Astrocyte (in vitro differentiated cells and primary cell): Measurements from ENCODE around the gene SCN2A. TPM values are rescaled to one million over a fixed set of nuclear protein-coding genes. Genes with fewer than 3 reads are reported as not detected.

Experiments used
- DNase-seq: peaks from one replicate; pipeline ENCODE4 v3.0.0-alpha.2; 2010; ENCODE audit warnings: low read depth
- FAIRE-seq: peaks from 2 replicates; lab custom pipeline; 2011; peaks lifted over from hg19 to GRCh38; lab: Jason Lieb, UNC
- H2AFZ ChIP-seq: 2 replicates; pipeline ENCODE4 v1.6.0; 2012; ENCODE audit warnings: low read depth, low read length, inconsistent platforms
- H3K27ac ChIP-seq: 2 replicates; pipeline ENCODE4 v1.5.1; 2011; ENCODE audit warnings: low read depth, low read length, inconsistent platforms
- H3K27me3 ChIP-seq: 2 replicates; pipeline ENCODE4 v1.6.0; 2011; ENCODE audit warnings: low read length, inconsistent platforms; ENCODE audit not compliant: insufficient read depth
- H3K36me3 ChIP-seq: 2 replicates; pipeline ENCODE4 v1.5.1; 2011; ENCODE audit warnings: low read length, inconsistent platforms; ENCODE audit not compliant: insufficient read depth
- H3K4me1 ChIP-seq: 2 replicates; pipeline ENCODE4 v1.5.1; 2011; ENCODE audit warnings: low read length, inconsistent platforms; ENCODE audit not compliant: insufficient read depth
- H3K4me2 ChIP-seq: 2 replicates; pipeline ENCODE4 v1.6.0; 2012; ENCODE audit warnings: low read length, inconsistent platforms
- H3K4me3 ChIP-seq: 2 replicates; pipeline ENCODE4 v1.5.1; 2011; ENCODE audit warnings: low read depth, mild to moderate bottlenecking, low read length, inconsistent platforms; ENCODE audit not compliant: insufficient read depth
- H3K79me2 ChIP-seq: 2 replicates; pipeline ENCODE4 v1.6.0; 2012; ENCODE audit warnings: mild to moderate bottlenecking, low read length, inconsistent platforms; ENCODE audit not compliant: insufficient read depth
- H3K9ac ChIP-seq: 2 replicates; pipeline ENCODE4 v1.6.0; 2012; ENCODE audit warnings: mild to moderate bottlenecking, low read length, inconsistent platforms
- H3K9me3 ChIP-seq: 2 replicates; pipeline ENCODE4 v1.5.1; 2012; ENCODE audit warnings: low read depth, mild to moderate bottlenecking, low read length, inconsistent platforms; ENCODE audit not compliant: insufficient read depth
- H4K20me1 ChIP-seq: 2 replicates; pipeline ENCODE4 v1.6.0; 2012; ENCODE audit warnings: low read length, inconsistent platforms; ENCODE audit not compliant: insufficient read depth
- H3K27ac Mint-ChIP-seq: one replicate; pipeline ENCODE4 v1.8.0; 2021; ENCODE audit warnings: mild to moderate bottlenecking, mixed read lengths; ENCODE audit not compliant: unreplicated experiment
- H3K27me3 Mint-ChIP-seq: one replicate; pipeline ENCODE4 v1.8.0; 2021; ENCODE audit warnings: low read depth, mixed read lengths; ENCODE audit not compliant: unreplicated experiment
- H3K36me3 Mint-ChIP-seq: one replicate; pipeline ENCODE4 v1.8.0; 2021; ENCODE audit warnings: low read depth, mixed read lengths; ENCODE audit not compliant: unreplicated experiment
- H3K4me1 Mint-ChIP-seq: one replicate; pipeline ENCODE4 v1.8.0; 2021; ENCODE audit warnings: low read depth, mixed read lengths; ENCODE audit not compliant: unreplicated experiment
- H3K4me3 Mint-ChIP-seq: one replicate; pipeline ENCODE4 v1.8.0; 2021; ENCODE audit warnings: mild to moderate bottlenecking, moderate library complexity, mixed read lengths; ENCODE audit not compliant: unreplicated experiment
- H3K9me3 Mint-ChIP-seq: one replicate; pipeline ENCODE4 v1.8.0; 2021; ENCODE audit warnings: mild to moderate bottlenecking, mixed read lengths; ENCODE audit not compliant: unreplicated experiment
- EZH2 ChIP-seq: IDR thresholded peaks from 2 replicates; pipeline ENCODE4 v1.6.1; 2012; ENCODE audit warnings: mild to moderate bottlenecking, low read length, inconsistent platforms; ENCODE audit not compliant: insufficient read depth
- total RNA-seq: library from RNA; stranded (reverse); gene quantifications from 2 replicates; pipeline ENCODE4 v1.2.1, GENCODE V29; 2021
- TF ChIP-seq, protein P1 (sequence below): IDR thresholded peaks from 2 replicates; pipeline ENCODE4 v1.5.1; 2011; ENCODE audit warnings: low read depth, mild to moderate bottlenecking, inconsistent platforms, low read length, moderate library complexity; ENCODE audit not compliant: insufficient read depth

SCN2A gene
- total RNA-seq, 1 donor from 2014 or later: 7.5 TPM

DNA sequence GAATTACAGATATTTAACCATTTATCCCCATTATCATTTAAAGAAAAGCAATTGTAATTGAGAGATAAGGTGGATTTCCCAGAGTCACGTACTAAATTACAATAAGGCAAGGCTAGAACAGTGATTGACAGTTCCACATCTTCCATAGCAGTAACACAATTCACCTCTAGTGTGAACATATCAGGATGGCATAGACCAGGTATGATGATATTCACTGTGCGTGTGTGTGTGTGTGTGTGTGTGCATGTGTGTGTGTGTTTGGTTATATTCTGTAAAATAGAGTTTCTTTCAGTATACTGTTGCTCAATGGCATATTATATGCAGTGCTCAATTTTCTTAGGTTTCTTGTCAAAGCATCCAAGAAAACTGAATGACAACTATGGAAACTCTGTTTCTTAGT is 1.7 kb downstream of the SCN2A start:
- Histone ChIP-seq H3K27ac (no peak overlapping the region), H3K4me1 (no peaks in the 10 kb centered on the region), H3K9me3 (no peaks in the 10 kb centered on the region), H3K27me3 (no peaks in the 10 kb centered on the region), H3K4me2 (no peak overlapping the region), H2AFZ (no peak overlapping the region), H3K36me3 (no peaks in the 10 kb centered on the region), H3K9ac (no peak overlapping the region), H3K4me3 (no peak overlapping the region), H3K79me2 (no peaks in the 10 kb centered on the region), H4K20me1 (no peaks in the 10 kb centered on the region)
- Mint-ChIP-seq H3K9me3 (no peaks in the 10 kb centered on the region), H3K27me3 (no peaks in the 10 kb centered on the region), H3K4me3 (no peak overlapping the region), H3K36me3 (no peaks in the 10 kb centered on the region), H3K27ac (no peak overlapping the region), H3K4me1 (no peaks in the 10 kb centered on the region)
- FAIRE-seq (no peak), DNase-seq (no peak)
- TF ChIP-seq EZH2: no peak
- TF ChIP-seq, protein P1, sequence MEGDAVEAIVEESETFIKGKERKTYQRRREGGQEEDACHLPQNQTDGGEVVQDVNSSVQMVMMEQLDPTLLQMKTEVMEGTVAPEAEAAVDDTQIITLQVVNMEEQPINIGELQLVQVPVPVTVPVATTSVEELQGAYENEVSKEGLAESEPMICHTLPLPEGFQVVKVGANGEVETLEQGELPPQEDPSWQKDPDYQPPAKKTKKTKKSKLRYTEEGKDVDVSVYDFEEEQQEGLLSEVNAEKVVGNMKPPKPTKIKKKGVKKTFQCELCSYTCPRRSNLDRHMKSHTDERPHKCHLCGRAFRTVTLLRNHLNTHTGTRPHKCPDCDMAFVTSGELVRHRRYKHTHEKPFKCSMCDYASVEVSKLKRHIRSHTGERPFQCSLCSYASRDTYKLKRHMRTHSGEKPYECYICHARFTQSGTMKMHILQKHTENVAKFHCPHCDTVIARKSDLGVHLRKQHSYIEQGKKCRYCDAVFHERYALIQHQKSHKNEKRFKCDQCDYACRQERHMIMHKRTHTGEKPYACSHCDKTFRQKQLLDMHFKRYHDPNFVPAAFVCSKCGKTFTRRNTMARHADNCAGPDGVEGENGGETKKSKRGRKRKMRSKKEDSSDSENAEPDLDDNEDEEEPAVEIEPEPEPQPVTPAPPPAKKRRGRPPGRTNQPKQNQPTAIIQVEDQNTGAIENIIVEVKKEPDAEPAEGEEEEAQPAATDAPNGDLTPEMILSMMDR: no peak

DNA sequence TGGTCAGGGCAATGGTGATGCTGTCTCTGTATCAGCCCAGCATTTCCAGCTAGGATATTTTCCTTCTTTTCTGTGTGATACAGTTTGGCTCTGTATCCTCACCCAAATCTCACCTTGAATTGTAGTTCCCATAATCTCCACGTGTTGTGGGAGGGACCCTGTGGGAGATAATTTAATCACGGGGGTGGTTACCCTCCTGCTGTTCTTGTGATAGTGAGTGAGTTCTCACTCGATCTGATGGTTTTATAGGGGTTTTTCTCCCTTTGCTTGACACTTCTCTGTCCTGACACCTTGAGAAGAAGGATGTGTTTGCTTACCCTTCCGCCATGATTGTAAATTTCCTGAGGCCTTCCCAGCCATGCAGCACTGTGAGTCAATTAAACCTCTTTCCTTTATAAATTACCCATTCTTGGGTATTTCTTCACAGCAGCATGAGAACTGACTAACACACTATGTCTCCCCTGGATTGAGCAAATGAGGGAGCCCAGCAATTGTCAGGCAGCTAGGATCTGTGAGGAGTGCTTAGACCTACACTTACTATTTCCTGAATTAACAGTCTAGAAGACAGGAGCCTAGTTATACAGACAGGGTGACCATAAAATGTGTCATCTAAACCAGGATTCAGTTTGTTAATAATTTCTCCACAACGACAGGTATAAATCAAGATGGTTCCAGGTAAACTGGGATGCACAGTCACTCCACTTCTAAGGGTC is 6.0 kb downstream of the SCN2A start:
- Mint-ChIP-seq H3K4me3 (no peak overlapping the region), H3K36me3 (no peaks in the 10 kb centered on the region), H3K27ac (no peak overlapping the region), H3K9me3 (no peaks in the 10 kb centered on the region), H3K27me3 (no peaks in the 10 kb centered on the region), H3K4me1 (no peaks in the 10 kb centered on the region)
- Histone ChIP-seq H3K4me2 (no peak overlapping the region), H3K27me3 (no peaks in the 10 kb centered on the region), H3K27ac (no peak overlapping the region), H2AFZ (no peak overlapping the region), H3K4me3 (no peak overlapping the region), H3K36me3 (no peaks in the 10 kb centered on the region), H4K20me1 (no peaks in the 10 kb centered on the region), H3K9me3 (no peaks in the 10 kb centered on the region), H3K79me2 (no peaks in the 10 kb centered on the region), H3K9ac (no peak overlapping the region), H3K4me1 (no peaks in the 10 kb centered on the region)
- DNase-seq (no peak), FAIRE-seq (no peak)
- TF ChIP-seq EZH2: no peak
- TF ChIP-seq, protein P1: no peak

DNA sequence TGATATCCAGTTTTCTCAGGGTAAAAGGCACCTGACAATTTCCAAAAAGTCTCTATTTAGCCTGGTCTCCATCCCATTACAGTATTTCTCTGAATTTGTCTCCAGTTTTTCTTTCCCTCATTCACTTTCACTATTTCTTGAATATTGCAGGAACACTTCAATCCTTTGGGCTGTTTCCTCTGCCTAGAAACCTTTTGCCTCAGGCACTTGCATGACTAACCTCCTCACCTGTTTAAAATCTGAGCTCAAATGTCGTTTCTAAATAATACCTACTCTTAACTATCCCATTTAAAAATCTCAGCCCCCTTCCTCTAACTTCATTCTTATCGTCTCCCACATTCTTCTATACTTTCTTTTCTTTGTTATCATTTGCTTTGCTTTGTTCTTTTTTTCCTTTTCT is 9.0 kb downstream of the SCN2A start:
- Histone ChIP-seq H2AFZ (no peak overlapping the region), H3K4me3 (no peak overlapping the region), H4K20me1 (no peaks in the 10 kb centered on the region), H3K36me3 (no peaks in the 10 kb centered on the region), H3K27me3 (no peaks in the 10 kb centered on the region), H3K4me1 (no peaks in the 10 kb centered on the region), H3K79me2 (no peaks in the 10 kb centered on the region), H3K9ac (no peak overlapping the region), H3K9me3 (no peaks in the 10 kb centered on the region), H3K4me2 (no peak overlapping the region), H3K27ac (no peak overlapping the region)
- no peak for FAIRE-seq
- DNase-seq: no peak
- Mint-ChIP-seq H3K9me3 (no peaks in the 10 kb centered on the region), H3K4me3 (no peak overlapping the region), H3K36me3 (no peaks in the 10 kb centered on the region), H3K27ac (no peak overlapping the region), H3K27me3 (no peaks in the 10 kb centered on the region), H3K4me1 (no peaks in the 10 kb centered on the region)
- no peak for TF ChIP-seq EZH2
- TF ChIP-seq, protein P1: no peak
